Esophagus squamous epithelium (tissue), 4 donors: ENCODE measurements around the gene OPCML.

Experiments
- CTCF ChIP-seq, 6 experiments: fragments of 450-650 bp in 4 of 6; fragments of 200-600 bp in 2 of 6; sonication (generic) in 2 of 6; IDR thresholded peaks; one replicate each; pipeline ENCODE4 v1.5.1; 2016 to 2019; ENCODE audit warnings: antibody characterized with exemption in 6 of 6, mild to moderate bottlenecking in 4 of 6, moderate library complexity in 4 of 6
- POLR2A ChIP-seq, 4 donors: fragments of 450-650 bp; IDR thresholded peaks; one replicate each; pipeline ENCODE4 v1.6.1; 2017; ENCODE audit warnings: antibody characterized with exemption in 4 of 4, mild to moderate bottlenecking in 4 of 4, moderate library complexity in 3 of 4

GRCh38 chr11:133024301-133024700, 508.0 kb downstream of the OPCML start:
- no peak for TF ChIP-seq CTCF (IDR thresholded peaks at IDR 0.05)
- TF ChIP-seq POLR2A (IDR thresholded peaks at IDR 0.05): no peak
